Keratinocyte (primary cell): ENCODE data around the gene TAF11L5.

Source experiments
- EZH2 ChIP-seq: IDR thresholded peaks from one replicate; pipeline ENCODE4 v1.6.1; 2012; ENCODE audit warnings: inconsistent platforms, mild to moderate bottlenecking, low read length, moderate library complexity
- TF ChIP-seq, protein P1 (sequence below), 3 experiments: IDR thresholded peaks in 1 of 3; conservative IDR thresholded peaks in 1 of 3; optimal IDR thresholded peaks in 1 of 3; 2 replicates in 2 of 3; 3 replicates in 1 of 3; pipeline versions ENCODE3 to v1.5.1; 2011; ENCODE audit warnings: low read length in 3 of 3, mild to moderate bottlenecking in 3 of 3, moderate library complexity in 2 of 3, control low read depth in 1 of 3, inconsistent platforms in 1 of 3; ENCODE audit not compliant: insufficient read depth in 2 of 3; ENCODE audit errors: extremely low read depth in 1 of 3

DNA sequence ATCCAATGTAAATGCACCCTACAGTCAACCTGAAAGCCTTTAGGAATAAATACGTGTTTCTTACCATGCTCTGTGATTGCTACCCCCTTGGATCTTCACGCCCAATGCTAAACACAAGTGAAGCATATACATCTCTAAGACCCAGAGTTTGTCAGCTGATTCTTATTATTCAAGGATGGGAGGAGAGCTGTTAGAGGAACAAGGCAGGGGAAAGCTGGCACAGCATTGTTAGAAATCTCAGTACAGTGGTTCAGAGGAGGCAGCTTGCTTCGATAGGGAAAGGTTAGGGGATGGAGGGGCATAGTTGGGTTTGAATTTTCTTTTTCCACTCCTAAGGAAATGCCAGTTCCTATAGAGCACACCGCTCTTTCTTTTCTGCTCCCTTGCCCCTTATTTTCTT lies 43.7 kb upstream of the TAF11L5 start:
- TF ChIP-seq, protein P1, sequence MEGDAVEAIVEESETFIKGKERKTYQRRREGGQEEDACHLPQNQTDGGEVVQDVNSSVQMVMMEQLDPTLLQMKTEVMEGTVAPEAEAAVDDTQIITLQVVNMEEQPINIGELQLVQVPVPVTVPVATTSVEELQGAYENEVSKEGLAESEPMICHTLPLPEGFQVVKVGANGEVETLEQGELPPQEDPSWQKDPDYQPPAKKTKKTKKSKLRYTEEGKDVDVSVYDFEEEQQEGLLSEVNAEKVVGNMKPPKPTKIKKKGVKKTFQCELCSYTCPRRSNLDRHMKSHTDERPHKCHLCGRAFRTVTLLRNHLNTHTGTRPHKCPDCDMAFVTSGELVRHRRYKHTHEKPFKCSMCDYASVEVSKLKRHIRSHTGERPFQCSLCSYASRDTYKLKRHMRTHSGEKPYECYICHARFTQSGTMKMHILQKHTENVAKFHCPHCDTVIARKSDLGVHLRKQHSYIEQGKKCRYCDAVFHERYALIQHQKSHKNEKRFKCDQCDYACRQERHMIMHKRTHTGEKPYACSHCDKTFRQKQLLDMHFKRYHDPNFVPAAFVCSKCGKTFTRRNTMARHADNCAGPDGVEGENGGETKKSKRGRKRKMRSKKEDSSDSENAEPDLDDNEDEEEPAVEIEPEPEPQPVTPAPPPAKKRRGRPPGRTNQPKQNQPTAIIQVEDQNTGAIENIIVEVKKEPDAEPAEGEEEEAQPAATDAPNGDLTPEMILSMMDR (optimal IDR thresholded peaks at IDR 0.05 in 1 of 3, IDR thresholded peaks at IDR 0.05 in 1 of 3, conservative IDR thresholded peaks at IDR 0.05 in 1 of 3; ENCODE audit: extremely low read depth in 1 of 3, insufficient read depth in 2 of 3, low read length in 3 of 3), result no peak
- TF ChIP-seq EZH2, result no peak
